GM12874 (cell line): ENCODE measurements around the gene TMCO6.

ENCODE experiments used
- TF ChIP-seq, protein P1 (sequence below): IDR thresholded peaks from 2 replicates; pipeline ENCODE4 v1.5.1; 2011; ENCODE audit warnings: low read depth, mild to moderate bottlenecking, control low read depth, low read length, moderate library complexity; ENCODE audit not compliant: insufficient read depth

The TMCO6 gene

DNA sequence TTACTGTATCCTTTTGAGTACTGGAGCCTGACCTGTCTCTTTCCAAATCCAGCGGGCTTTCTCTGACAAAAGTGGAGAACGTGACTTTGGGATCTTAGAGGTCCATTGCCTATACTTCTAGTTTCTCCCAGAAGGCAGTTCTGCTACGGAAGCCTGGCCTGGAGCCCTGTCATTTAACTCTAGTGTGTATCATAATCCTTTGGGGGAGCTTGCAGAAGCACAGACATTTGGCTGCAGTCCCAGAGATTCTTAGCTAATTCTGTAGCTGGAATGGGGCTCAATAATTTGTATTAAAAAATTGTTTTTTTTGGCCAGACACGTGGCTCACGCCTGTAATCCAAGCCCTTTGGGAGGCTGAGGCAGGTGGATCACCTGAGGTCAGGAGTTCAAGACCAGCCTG is 55.0 kb downstream of the TMCO6 start:
- TF ChIP-seq, protein P1, sequence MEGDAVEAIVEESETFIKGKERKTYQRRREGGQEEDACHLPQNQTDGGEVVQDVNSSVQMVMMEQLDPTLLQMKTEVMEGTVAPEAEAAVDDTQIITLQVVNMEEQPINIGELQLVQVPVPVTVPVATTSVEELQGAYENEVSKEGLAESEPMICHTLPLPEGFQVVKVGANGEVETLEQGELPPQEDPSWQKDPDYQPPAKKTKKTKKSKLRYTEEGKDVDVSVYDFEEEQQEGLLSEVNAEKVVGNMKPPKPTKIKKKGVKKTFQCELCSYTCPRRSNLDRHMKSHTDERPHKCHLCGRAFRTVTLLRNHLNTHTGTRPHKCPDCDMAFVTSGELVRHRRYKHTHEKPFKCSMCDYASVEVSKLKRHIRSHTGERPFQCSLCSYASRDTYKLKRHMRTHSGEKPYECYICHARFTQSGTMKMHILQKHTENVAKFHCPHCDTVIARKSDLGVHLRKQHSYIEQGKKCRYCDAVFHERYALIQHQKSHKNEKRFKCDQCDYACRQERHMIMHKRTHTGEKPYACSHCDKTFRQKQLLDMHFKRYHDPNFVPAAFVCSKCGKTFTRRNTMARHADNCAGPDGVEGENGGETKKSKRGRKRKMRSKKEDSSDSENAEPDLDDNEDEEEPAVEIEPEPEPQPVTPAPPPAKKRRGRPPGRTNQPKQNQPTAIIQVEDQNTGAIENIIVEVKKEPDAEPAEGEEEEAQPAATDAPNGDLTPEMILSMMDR: no peak
